ENCODE measurements around the gene TMEM242.

The TMEM242 gene

GRCh38 chr6:157253017-157253416 is 70.3 kb downstream of the TMEM242 start:
- no peaks in the 10 kb centered on the region for H3K9me3 ChIP-seq (ENCODE audit: control insufficient read depth, insufficient read depth, low read depth, low read length)
- H3K36me3 ChIP-seq (ENCODE audit: control insufficient read depth in 2 of 2, insufficient read depth in 1 of 2, low read length in 2 of 2), result no peaks in the 10 kb centered on the region
- no peaks in the 10 kb centered on the region for H3K4me1 ChIP-seq (ENCODE audit: control insufficient read depth, insufficient read depth, low read length)
- ChIA-PET CTCF (interaction anchor here (0.7 kb wide), 1 partner anchor 826 kb away, joined by 3 read pairs; no protein-coding TSS in a partner anchor), POLR2A (interaction anchor here (0.6 kb wide), 1 partner anchor 231 kb away, joined by 3 read pairs; no protein-coding TSS in a partner anchor)
- H3K27ac ChIP-seq (ENCODE audit: extremely low read depth, low read depth, low read length), result no peak overlapping the region
- TF ChIP-seq, protein P1, sequence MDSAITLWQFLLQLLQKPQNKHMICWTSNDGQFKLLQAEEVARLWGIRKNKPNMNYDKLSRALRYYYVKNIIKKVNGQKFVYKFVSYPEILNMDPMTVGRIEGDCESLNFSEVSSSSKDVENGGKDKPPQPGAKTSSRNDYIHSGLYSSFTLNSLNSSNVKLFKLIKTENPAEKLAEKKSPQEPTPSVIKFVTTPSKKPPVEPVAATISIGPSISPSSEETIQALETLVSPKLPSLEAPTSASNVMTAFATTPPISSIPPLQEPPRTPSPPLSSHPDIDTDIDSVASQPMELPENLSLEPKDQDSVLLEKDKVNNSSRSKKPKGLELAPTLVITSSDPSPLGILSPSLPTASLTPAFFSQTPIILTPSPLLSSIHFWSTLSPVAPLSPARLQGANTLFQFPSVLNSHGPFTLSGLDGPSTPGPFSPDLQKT (IDR thresholded peaks at IDR 0.05; ENCODE audit: borderline replicate concordance, low read depth, low read length), result no peak
- TF ChIP-seq ZNF529 (tag by site-specific recombination; IDR thresholded peaks at IDR 0.05; ENCODE audit: insufficient replicate concordance), result no peak
- no peak for TF ChIP-seq ZBTB11 (tag by site-specific recombination; conservative IDR thresholded peaks at IDR 0.05; ENCODE audit: low read depth)
- no peak for TF ChIP-seq KLF9 (tag by site-specific recombination; IDR thresholded peaks at IDR 0.05; ENCODE audit: low read depth)
- H3K4me3 ChIP-seq (ENCODE audit: low read depth, low read length), result no peak overlapping the region

DNA sequence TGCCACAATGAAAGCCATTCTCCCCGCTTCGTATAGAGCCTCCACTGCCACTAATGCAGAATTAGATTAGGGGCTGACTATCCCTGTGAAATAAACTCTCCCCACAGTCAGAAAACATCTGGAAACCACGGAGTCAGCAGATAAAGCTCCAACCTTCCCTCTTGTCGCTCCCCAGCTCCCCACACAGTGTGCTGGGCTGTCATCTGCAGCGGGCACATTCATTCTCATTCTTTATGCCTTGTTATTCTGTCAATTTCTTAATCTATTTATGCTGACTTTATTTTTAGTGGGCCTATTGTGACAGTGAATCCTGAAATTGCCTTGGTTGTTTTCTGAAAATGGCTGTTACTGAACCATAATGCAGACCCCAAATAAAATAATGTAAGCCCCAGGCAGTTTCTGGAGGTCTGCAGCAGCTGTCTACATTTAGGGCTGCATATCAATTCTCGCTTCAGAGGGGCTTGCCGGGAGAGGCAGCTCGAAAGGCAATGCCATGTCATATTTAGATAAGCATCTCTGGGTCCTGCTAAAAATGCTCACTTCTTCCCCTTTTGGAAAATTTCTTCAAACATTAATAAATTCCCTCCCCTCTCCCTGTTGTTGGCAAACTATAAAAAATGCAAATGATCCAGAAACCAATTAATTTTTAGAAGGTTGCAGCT is 71.6 kb downstream of the TMEM242 start:
- ChIA-PET POLR2A (no interaction called here), CTCF (no interaction called here)
- no peak for TF ChIP-seq SALL2 (tag by site-specific recombination; IDR thresholded peaks at IDR 0.05; ENCODE audit: borderline replicate concordance)
- H3K27ac ChIP-seq (ENCODE audit: extremely low read depth, low read depth, low read length), result no peak overlapping the region
- no peaks in the 10 kb centered on the region for H3K4me1 ChIP-seq (ENCODE audit: control insufficient read depth, insufficient read depth, low read length)
- no peaks in the 10 kb centered on the region for H3K36me3 ChIP-seq (ENCODE audit: control insufficient read depth in 2 of 2, insufficient read depth in 1 of 2, low read length in 2 of 2)
- no peak overlapping the region for H3K4me3 ChIP-seq (ENCODE audit: low read depth, low read length)
- no peaks in the 10 kb centered on the region for H3K9me3 ChIP-seq (ENCODE audit: control insufficient read depth, insufficient read depth, low read depth, low read length)

DNA sequence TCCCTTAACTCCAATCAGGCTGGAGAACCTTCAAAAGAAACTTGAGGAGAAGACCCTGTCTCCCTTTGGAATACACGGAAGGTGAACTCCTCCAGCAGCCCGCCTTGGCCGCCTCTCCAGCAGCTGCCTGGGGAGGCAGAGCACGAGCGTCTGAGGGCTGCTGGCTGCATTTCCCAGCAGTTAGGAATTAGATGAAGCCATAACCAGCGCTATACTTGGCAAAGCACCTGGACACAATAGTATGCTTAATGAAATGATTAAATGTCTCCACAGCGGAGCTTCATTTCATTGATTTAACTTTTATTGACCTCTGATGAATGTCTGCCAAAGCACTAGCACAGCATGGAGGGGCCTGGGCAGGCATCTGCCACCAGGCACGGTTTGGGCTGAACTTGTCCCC is 73.5 kb downstream of the TMEM242 start:
- ChIA-PET POLR2A (no interaction called here), CTCF (interaction anchor here (0.7 to 1.3 kb wide), 2 partner anchors 25 to 1545 kb away, joined by 3 to 6 read pairs; no protein-coding TSS in a partner anchor)
- no peak overlapping the region for H3K4me3 ChIP-seq (ENCODE audit: low read depth, low read length)
- H3K27ac ChIP-seq (ENCODE audit: extremely low read depth, low read depth, low read length), result no peak overlapping the region
- no peaks in the 10 kb centered on the region for H3K36me3 ChIP-seq (ENCODE audit: control insufficient read depth in 2 of 2, insufficient read depth in 1 of 2, low read length in 2 of 2)
- 0 out of 2 replicates have a peak, but pooled peaks cover 3% of the 10 kb centered on the region for H3K4me1 ChIP-seq (ENCODE audit: control insufficient read depth, insufficient read depth, low read length)
- no peaks in the 10 kb centered on the region for H3K9me3 ChIP-seq (ENCODE audit: control insufficient read depth, insufficient read depth, low read depth, low read length)
- TF ChIP-seq HOXA7 (CRISPR knock-in tag; IDR thresholded peaks at IDR 0.05; ENCODE audit: borderline replicate concordance), result no peak
- TF ChIP-seq MZF1 (tag by site-specific recombination; IDR thresholded peaks at IDR 0.05; ENCODE audit: borderline replicate concordance), result no peak
- no peak for TF ChIP-seq ZNF529 (tag by site-specific recombination; IDR thresholded peaks at IDR 0.05; ENCODE audit: insufficient replicate concordance)
- TF ChIP-seq, protein P2, sequence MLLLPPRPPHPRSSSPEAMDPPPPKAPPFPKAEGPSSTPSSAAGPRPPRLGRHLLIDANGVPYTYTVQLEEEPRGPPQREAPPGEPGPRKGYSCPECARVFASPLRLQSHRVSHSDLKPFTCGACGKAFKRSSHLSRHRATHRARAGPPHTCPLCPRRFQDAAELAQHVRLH (tag by site-specific recombination; IDR thresholded peaks at IDR 0.05), result no peak
- TF ChIP-seq ZFHX2 (tag by site-specific recombination; conservative IDR thresholded peaks at IDR 0.05), result no peak
- TF ChIP-seq, protein P3, sequence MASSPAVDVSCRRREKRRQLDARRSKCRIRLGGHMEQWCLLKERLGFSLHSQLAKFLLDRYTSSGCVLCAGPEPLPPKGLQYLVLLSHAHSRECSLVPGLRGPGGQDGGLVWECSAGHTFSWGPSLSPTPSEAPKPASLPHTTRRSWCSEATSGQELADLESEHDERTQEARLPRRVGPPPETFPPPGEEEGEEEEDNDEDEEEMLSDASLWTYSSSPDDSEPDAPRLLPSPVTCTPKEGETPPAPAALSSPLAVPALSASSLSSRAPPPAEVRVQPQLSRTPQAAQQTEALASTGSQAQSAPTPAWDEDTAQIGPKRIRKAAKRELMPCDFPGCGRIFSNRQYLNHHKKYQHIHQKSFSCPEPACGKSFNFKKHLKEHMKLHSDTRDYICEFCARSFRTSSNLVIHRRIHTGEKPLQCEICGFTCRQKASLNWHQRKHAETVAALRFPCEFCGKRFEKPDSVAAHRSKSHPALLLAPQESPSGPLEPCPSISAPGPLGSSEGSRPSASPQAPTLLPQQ (tag by site-specific recombination; IDR thresholded peaks at IDR 0.05), result no peak
- TF ChIP-seq ZNF555 (tag by site-specific recombination; conservative IDR thresholded peaks at IDR 0.05), result no peak
- no peak for TF ChIP-seq ZNF571 (tag by site-specific recombination; IDR thresholded peaks at IDR 0.05)
- no peak for TF ChIP-seq IKZF3 (tag by site-specific recombination; IDR thresholded peaks at IDR 0.05)
- TF ChIP-seq SCRT1 (tag by site-specific recombination; IDR thresholded peaks at IDR 0.05; ENCODE audit: borderline replicate concordance), result no peak
- no peak for TF ChIP-seq ZNF19 (tag by site-specific recombination; IDR thresholded peaks at IDR 0.05; ENCODE audit: low read depth)
- no peak for TF ChIP-seq GLI2 (tag by site-specific recombination; IDR thresholded peaks at IDR 0.05; ENCODE audit: borderline replicate concordance, low read depth)
- TF ChIP-seq ZNF558 (tag by site-specific recombination; IDR thresholded peaks at IDR 0.05), result no peak
- no peak for TF ChIP-seq ZBTB8A (tag by site-specific recombination; IDR thresholded peaks at IDR 0.05)
- TF ChIP-seq ZNF2 (tag by site-specific recombination; IDR thresholded peaks at IDR 0.05), result no peak
- no peak for TF ChIP-seq BCL11B (tag by site-specific recombination; IDR thresholded peaks at IDR 0.05; ENCODE audit: low read depth)
- TF ChIP-seq HIC1 (tag by site-specific recombination; IDR thresholded peaks at IDR 0.05), result no peak
- no peak for TF ChIP-seq ZNF585B (tag by site-specific recombination; IDR thresholded peaks at IDR 0.05)
